ENCODE data around the gene SRPK2. TPM values are rescaled to one million over a fixed set of nuclear protein-coding genes. Genes with fewer than 3 reads are reported as not detected.
"Not testable (repeated sequence)": the region's sequence is repeated elsewhere in the genome, so short reads cannot be mapped to it uniquely, and the experiment has no call there.

The SRPK2 gene
- total RNA-seq, 2 donors from 2014 or later = 41.5 to 52.2 TPM

DNA sequence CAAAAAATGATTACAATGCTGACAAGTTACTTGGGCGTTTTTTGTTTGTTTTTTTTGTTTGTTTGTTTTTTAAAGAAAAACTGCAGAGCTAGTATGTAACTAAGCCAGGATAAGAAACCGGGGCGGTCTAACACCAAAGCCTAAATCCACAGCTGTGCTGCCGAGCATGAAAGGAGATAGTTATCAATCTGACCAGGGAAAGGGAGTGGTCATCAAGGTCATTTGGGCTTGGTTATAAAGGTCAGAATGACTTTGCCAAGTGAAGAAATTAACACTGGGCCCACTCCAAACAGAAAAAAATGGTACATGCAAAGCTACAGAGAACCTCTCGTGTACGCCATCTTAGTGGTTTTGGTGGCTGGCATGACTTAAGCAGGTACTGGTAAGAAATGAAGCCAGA is 104.7 kb downstream of the SRPK2 start:
- DNase-seq (ENCODE audit: low spot score) = no peak
- intact Hi-C loops (cut with DNase I) = no loop called here

DNA sequence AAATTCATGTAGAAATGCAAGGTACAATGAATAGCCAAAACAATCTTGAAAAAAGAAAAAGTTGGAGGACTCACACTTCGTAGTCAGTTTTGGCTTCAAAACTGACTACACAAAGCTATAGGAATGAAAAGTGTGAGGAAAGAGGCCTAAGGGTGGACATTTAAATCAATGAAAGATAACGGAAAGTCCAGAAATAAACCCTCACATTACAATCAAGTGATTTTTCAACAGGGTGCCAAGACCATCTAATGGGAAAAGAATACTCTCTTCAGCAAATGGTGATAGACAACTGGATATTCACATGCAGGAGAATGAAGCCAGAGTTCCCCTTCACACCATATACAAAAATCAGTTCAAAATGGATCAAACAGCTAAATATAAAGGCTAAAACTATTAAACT is 106.8 kb downstream of the SRPK2 start:
- intact Hi-C loops (cut with DNase I) = no loop called here
- DNase-seq (ENCODE audit: low spot score) = no peak

- intact Hi-C loops (cut with DNase I) = no loop called here
- no peak for DNase-seq (ENCODE audit: low spot score)
These were observed 109.1 kb downstream of the SRPK2 start for GRCh38 chr7:105279688-105280007.

DNA sequence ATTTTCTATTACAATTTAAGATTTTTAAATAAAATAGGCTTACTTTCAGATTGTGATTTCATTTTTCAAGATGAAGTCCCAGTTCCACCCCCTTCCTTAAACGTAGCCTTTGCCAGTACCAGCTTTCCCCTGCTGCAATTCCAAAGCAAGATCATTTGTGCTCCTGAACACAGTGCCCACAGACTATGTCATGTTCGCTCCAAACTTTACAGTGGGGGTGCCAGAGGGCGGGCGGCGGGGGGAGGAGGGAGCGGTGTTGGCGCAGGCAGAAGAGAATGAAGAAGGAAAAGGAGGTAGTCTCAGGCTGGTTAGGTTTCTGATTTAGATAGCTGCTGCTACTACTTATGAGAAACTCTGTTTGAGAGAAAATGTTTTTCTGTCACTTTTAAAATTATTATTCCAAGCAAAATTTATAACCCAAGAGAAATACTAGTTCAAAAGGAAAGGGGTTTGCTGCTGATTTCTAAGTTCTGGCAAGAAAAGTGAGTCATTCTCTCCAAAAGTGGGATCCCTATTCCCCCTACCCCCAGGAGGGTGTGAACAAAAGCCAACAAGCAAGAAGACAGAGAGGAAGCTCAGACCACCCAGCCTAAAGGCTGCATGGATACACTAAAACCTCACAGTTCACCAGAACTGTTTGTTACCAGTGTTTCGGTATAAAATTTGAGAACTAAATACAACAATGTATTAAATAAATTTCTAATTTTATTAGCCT is 109.6 kb downstream of the SRPK2 start:
- no peak for DNase-seq (ENCODE audit: low spot score)
- intact Hi-C loops (cut with DNase I) = no loop called here

DNA sequence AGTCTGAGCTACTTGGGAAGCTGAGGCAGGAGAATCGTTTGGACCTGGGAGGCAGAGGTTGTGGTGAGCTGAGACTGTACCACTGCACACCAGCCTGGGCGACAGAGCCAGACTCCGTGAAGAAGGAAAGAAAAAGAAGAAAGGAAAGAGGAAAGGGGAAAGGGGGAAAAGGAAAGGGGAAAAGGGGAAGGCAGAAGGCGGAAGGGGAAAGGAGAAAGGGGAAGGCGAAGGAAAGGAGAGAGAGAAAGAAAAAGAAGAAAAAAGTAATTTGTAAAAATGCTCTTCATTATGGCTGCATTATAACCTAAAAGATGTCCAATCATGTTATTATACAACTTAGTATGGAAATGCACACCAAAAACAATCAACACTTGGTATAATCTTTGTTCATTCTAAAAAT is 110.2 kb downstream of the SRPK2 start:
- intact Hi-C loops (cut with DNase I) = no loop called here
- no peak for DNase-seq (ENCODE audit: low spot score)

DNA sequence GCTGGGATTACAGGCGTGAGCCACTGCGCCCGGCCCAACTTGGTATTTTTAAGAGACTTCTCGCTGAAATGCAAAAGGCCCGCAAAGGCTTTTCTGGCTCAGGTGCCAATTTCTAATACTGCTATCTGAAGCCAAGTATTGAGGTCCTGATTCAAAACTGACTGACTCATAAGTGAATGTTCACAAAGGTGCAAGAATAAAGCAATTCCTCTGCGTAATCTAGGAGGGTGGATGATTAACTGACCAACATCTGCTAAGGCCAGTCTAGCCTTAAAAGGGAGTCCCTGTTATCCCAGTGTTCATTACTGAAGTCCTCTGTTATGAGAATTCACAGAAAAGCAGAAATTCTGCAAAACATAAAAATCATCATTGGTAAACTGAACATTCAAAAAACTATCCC is 111.4 kb downstream of the SRPK2 start:
- DNase-seq (ENCODE audit: low spot score) = no peak
- intact Hi-C loops (cut with DNase I) = no loop called here

GRCh38 chr7:105270117-105270516 is 118.6 kb downstream of the SRPK2 start:
- DNase-seq (ENCODE audit: low spot score) = no peak
- intact Hi-C loops (cut with DNase I) = no loop called here

- intact Hi-C loops (cut with DNase I) = no loop called here
- DNase-seq (ENCODE audit: low spot score) = no peak
These were observed 119.3 kb downstream of the SRPK2 start for GRCh38 chr7:105269397-105269796.

GRCh38 chr7:105268511-105269392 is 120.0 kb downstream of the SRPK2 start:
- intact Hi-C loops (cut with DNase I) = no loop called here
- no peak for DNase-seq (ENCODE audit: low spot score)

DNA sequence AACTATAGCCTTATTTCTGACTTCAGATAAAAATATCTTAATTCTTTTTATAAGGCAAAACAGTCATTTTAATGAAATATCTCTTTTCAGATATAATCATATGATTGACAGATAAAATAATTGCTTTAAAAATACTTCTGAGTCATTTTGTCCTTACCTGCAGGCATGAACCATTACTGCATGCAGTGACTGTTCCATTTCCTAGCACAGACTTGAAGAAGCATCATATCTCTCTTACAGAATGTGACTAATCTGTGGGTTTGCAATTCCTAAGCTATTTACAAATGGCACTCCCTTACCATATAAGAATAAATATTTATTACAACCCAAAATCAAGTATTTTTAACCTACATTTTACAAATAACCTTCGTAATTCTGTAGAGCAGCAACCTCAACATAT is 120.7 kb downstream of the SRPK2 start:
- DNase-seq (ENCODE audit: low spot score) = no peak
- intact Hi-C loops (cut with DNase I) = no loop called here

DNA sequence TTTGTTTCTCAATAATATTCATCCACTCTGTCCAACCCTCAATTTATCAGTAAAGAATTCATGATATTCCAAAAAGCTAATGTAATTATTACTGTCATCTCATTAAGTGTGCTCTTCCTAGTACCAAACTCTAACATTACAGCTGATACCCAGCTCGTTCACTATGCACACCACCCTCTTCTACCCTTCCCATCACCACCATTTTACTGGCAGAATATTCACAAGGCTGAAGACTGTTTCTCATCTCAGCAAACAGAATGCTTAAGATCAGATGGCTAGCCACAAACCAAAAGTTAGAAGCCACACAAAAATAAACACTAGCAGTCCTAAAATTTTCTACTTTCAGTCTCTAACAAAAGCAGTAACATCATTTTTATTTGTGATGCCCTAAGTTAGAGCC is 121.5 kb downstream of the SRPK2 start:
- DNase-seq (ENCODE audit: low spot score) = no peak
- intact Hi-C loops (cut with DNase I) = no loop called here

- intact Hi-C loops (cut with DNase I) = no loop called here
- no peak for DNase-seq (ENCODE audit: low spot score)
These were observed 124.0 kb downstream of the SRPK2 start for GRCh38 chr7:105264707-105265106.

DNA sequence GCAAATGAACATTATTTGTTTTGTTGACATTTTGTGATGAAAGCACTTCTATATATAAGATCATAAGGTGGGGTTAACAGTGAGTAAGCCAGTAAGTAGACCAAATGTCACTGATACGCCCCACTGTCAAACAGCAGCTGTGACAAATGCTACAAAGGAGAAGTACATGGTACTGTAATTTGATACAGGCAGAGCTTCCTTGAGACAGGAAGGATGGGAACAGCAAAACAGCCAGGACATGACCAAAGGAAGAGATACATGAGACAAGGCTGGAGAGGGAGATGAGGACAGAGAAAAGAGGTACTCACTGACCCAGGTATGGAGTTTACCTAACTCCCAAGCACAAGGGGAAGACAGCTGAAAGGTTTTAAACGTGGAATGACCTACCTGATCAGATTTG is 127.0 kb downstream of the SRPK2 start:
- intact Hi-C loops (cut with DNase I) = no loop called here
- DNase-seq (ENCODE audit: low spot score) = no peak

DNA sequence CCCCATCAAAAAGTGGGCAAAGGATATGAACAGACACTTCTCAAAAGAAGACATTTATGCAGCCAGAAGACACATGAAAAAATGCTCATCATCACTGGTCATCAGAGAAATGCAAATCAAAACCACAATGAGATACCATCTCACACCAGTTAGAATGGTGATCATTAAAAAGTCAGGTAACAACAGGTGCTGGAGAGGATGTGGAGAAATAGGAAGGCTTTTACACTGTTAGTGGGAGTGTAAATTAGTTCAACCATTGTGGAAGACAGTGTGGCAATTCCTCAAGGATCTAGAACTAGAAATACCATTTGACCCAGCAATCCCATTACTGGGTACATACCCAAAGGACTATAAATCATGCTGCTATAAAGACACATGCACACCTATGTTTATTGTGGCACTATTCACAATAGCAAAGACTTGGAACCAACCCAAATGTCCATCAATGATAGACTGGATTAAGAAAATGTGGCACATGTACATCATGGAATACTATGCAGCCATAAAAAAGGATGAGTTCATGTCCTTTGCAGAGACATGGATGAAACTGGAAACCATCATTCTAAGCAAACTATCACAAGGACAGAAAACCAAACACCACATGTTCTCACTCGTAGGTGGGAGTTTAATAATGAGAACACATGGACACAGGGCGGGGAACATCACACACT is 128.4 kb downstream of the SRPK2 start:
- intact Hi-C loops (cut with DNase I); DNase-seq (ENCODE audit: low spot score): not testable (repeated sequence)

DNA sequence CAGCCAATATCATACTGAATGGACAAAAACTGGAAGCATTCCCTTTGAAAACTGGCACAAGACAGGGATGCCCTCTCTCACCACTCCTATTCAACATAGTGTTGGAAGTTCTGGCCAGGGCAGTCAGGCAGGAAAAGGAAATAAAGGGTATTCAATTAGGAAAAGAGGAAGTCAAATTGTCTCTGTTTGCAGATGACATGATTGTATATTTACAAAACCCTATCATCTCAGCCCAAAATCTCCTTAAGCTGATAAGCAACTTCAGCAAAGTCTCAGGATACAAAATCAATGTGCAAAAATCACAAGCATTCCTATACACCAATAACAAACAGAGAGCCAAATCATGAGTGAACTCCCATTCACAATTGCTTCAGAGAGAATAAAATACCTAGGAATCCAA is 129.8 kb downstream of the SRPK2 start:
- intact Hi-C loops (cut with DNase I); DNase-seq (ENCODE audit: low spot score): not testable (repeated sequence)

- no peak for DNase-seq (ENCODE audit: low spot score)
- intact Hi-C loops (cut with DNase I) = no loop called here
These were observed 131.4 kb downstream of the SRPK2 start for GRCh38 chr7:105257338-105257737.

GRCh38 chr7:105256761-105257231 is 131.9 kb downstream of the SRPK2 start:
- intact Hi-C loops (cut with DNase I) = no loop called here
- DNase-seq (ENCODE audit: low spot score) = no peak

GRCh38 chr7:105250706-105251105 is 138.0 kb downstream of the SRPK2 start:
- DNase-seq (ENCODE audit: low spot score) = no peak
- intact Hi-C loops (cut with DNase I) = no loop called here

- DNase-seq (ENCODE audit: low spot score) = no peak
- intact Hi-C loops (cut with DNase I) = no loop called here
These were observed 138.5 kb downstream of the SRPK2 start for GRCh38 chr7:105250239-105250638.

- intact Hi-C loops (cut with DNase I) = no loop called here
- DNase-seq (ENCODE audit: low spot score) = no peak
These were observed 139.5 kb downstream of the SRPK2 start for GRCh38 chr7:105249216-105249615.

Data from posterior vena cava (tissue), 2 donors.